Measurements from ENCODE around the gene VWA3B.
"Not testable (repeated sequence)": the region's sequence is repeated elsewhere in the genome, so short reads cannot be mapped to it uniquely, and the experiment has no call there.

Gene VWA3B

DNA sequence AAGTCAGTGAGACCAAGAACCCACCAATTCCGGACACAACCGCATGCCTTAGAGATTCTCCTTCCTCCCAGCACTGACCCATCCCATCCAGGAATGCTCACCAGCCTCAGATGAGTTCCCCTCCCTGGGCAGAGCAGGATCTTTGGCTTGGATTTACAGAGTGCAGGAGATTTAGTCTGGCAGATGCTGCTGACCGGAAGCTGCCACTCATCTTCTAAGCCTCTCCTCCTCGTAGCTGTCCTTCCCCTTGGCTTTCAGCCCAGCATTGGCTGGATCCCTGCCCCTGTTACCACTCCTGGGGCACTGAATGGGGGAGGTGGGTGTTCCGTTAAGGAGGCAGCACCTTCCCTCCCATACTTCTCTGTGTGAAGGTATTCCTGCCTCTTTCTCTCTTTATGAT lies 53.2 kb downstream of the VWA3B start:
- H3K36me3 Mint-ChIP-seq: no peaks in the 10 kb centered on the region
- H3K27ac Mint-ChIP-seq: no peak overlapping the region
- peaks cover 2% of the 10 kb centered on the region for H3K27me3 Mint-ChIP-seq
- H3K4me3 Mint-ChIP-seq: no peak overlapping the region
- no peaks in the 10 kb centered on the region for H3K4me1 Mint-ChIP-seq (ENCODE audit: low read depth)
- H3K9me3 Mint-ChIP-seq (ENCODE audit: low read depth): no peaks in the 10 kb centered on the region

DNA sequence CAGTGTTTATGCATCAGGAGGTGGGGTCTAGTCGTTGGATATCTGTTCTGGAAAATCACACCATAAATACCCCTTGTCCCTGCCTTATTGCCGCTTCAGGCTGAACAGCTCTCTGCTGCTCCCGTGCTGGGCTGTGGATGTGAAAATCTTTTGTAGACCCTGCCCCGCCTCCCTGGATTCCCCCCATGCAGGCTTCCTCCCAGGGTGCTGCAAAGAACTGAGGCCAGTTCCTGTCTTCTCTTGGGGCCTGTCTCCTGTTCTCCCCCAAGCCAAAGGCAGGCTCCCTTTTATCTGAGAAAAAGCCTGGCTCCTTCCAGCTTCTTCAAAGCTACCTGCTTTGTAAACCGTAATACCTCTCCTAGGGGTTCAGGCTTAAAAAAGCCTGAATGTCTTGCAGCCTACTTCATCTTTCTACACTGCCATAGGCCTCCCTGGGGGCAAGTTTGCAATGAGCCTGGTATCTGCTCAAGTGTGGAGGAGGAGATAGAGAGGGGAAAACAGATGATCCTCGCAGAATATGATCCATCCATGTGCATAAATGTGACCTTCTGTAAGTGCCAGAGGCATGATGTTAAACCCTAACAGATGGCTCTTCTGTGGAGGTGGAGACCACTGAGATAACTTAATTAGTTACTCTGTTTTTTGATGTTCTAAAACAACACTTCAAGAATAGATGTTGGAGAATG lies 55.3 kb downstream of the VWA3B start:
- Mint-ChIP-seq H3K36me3 (no peaks in the 10 kb centered on the region), H3K4me3 (no peak overlapping the region), H3K27ac (no peak overlapping the region), H3K4me1 (ENCODE audit: low read depth) (no peaks in the 10 kb centered on the region), H3K9me3 (ENCODE audit: low read depth) (peaks cover 8% of the 10 kb centered on the region), H3K27me3 (peaks cover 2% of the 10 kb centered on the region)

DNA sequence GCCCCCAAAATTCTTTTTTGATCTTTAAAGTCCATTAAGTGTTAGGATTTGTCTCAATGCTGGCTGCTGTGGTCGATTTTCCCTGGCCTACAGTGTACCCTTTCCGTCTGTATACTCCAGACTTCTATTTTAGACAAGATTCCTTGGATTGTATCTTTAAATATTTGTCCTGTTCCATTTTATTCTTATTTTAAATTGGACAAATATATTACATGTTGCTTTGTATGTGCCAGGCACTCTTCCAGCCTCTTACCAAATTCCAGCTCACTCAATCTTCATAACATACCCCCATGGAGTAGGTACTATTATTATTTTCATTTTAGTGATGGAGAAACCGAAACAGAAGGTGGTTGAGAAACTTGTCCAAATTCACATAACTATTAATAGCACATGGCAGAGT lies 58.1 kb downstream of the VWA3B start:
- Mint-ChIP-seq H3K36me3 (no peaks in the 10 kb centered on the region), H3K4me3 (no peak overlapping the region), H3K4me1 (ENCODE audit: low read depth) (peaks cover 8% of the 10 kb centered on the region), H3K27me3 (peaks cover 2% of the 10 kb centered on the region), H3K27ac (no peak overlapping the region), H3K9me3 (ENCODE audit: low read depth) (peaks cover 8% of the 10 kb centered on the region)

DNA sequence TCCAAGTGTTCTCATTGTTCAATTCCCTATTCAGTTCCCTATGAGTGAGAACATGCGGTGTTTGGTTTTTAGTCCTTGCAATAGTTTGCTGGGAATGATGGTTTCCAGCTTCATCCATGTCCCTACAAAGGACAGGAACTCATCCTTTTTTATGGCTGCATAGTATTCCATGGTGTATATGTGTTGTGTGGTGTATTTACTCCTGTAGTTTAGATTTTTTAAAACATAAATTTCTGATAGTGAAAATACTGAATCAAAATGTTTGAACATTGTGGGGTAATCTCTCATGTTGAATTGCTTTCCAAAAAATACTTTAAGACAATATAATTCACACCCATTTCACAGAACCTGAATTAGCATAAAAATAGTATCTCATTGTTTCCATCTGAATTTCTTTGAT lies 60.9 kb downstream of the VWA3B start:
- not testable (repeated sequence) for H3K36me3 Mint-ChIP-seq; H3K27ac Mint-ChIP-seq; H3K27me3 Mint-ChIP-seq; H3K4me1 Mint-ChIP-seq (ENCODE audit: low read depth); H3K9me3 Mint-ChIP-seq (ENCODE audit: low read depth); H3K4me3 Mint-ChIP-seq

DNA sequence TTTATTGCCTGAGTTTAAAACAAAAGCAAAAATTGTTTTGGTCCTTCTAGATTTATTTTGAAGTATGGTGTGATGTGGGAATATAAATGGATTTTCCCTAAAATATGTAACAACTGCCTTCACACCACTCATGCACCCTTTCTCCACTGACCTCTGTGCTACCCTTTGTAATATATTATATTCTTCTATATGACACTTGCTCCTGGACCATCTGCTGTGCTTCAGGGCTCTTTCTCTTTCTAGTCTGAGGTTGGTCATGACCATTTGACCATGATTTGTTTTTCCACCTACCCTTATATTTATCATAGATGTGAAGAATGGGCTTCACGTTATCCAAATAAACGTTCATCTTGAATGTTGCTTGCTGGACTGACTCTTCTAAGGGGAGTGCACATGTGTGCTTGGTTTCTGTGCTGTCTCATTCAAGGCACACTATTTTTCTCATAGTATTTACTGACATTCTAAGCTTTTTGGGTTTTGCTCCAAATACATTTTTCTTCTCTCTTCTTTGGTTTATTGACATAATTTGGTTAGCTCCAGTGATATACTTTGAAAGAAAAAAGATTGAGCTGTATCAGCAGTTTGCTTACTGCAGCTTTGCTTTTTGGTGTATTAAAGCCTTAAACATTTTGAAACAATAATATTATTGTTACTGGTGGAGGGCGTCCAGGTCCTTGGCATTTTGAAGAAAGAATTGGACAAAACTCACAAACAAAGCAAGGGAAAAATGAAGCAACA lies 61.8 kb downstream of the VWA3B start:
- peaks cover 8% of the 10 kb centered on the region for H3K9me3 Mint-ChIP-seq (ENCODE audit: low read depth)
- no peaks in the 10 kb centered on the region for H3K27me3 Mint-ChIP-seq
- H3K4me1 Mint-ChIP-seq (ENCODE audit: low read depth): peaks cover 10% of the 10 kb centered on the region
- H3K4me3 Mint-ChIP-seq: no peak overlapping the region
- H3K27ac Mint-ChIP-seq: no peak overlapping the region
- no peaks in the 10 kb centered on the region for H3K36me3 Mint-ChIP-seq

DNA sequence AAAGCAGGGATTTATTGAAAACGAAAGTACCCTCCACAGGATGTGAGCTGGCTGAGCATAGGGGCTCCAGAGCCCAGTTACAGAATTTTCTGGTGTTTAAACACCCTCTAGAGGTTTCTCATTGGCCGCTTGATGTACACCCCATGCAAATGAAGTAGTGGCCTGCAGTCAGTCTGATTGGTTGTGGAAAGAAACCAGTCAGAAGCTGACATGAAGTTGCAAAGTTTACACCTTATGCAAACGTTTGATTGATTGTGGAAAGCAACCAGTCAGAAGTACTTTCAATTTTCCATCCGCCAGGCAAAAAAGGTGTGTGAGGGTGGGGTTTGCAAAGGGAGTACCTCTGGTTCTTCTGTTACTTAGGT lies 62.3 kb downstream of the VWA3B start:
- no peak overlapping the region for H3K27ac Mint-ChIP-seq
- peak overlapping the region; percentile 27 for H3K4me3 Mint-ChIP-seq
- H3K4me1 Mint-ChIP-seq (ENCODE audit: low read depth): peaks cover 10% of the 10 kb centered on the region
- peaks cover 8% of the 10 kb centered on the region for H3K9me3 Mint-ChIP-seq (ENCODE audit: low read depth)
- no peaks in the 10 kb centered on the region for H3K27me3 Mint-ChIP-seq
- no peaks in the 10 kb centered on the region for H3K36me3 Mint-ChIP-seq

DNA sequence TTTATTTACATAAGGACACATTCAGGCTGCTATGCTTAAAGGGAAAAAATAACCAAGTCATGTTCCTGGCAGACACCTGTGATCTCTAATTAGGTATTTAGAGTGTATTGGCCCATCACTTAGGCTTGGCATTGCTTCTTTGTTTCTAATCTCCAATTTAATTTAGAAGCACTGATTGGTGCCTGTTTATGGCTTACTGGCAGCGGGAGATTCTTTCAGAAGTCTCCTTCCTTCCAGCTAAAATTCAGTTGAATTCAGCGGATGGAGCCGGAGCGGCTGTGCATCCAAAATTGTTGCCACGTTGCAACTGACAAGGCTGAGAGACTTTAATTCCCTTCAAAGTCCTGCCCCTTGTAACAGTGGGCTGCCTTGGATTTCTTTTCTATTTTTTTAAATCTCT lies 66.5 kb downstream of the VWA3B start:
- no peaks in the 10 kb centered on the region for H3K9me3 Mint-ChIP-seq (ENCODE audit: low read depth)
- no peak overlapping the region for H3K27ac Mint-ChIP-seq
- H3K4me1 Mint-ChIP-seq (ENCODE audit: low read depth): peaks cover 10% of the 10 kb centered on the region

DNA sequence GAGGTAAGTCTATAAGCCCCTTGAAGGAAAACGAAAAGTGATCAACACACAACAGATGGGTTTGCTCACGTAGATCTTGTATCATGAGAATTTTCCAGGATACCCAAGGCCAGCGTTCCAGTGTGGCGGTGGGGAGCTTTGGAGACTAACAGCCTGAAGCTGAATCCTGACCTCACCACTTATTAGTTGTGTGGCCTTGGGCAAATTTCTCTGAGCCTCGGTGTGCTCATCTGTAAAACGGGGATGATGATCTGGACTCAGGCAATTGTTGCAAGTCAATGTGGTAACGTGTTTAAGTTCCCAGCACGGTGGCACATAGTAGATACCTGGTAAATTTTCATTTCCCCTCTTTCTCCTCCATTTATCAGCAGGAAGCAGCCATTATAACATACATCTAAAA lies 68.3 kb downstream of the VWA3B start:
- H3K27me3 Mint-ChIP-seq: peaks cover 3% of the 10 kb centered on the region
- no peak overlapping the region for H3K4me3 Mint-ChIP-seq
- H3K27ac Mint-ChIP-seq: no peak overlapping the region
- H3K9me3 Mint-ChIP-seq (ENCODE audit: low read depth): no peaks in the 10 kb centered on the region
- no peaks in the 10 kb centered on the region for H3K4me1 Mint-ChIP-seq (ENCODE audit: low read depth)
- no peaks in the 10 kb centered on the region for H3K36me3 Mint-ChIP-seq

More for the DNA sequence above, 66.5 kb downstream of the VWA3B start:
- Mint-ChIP-seq H3K27me3 (peaks cover 3% of the 10 kb centered on the region), H3K36me3 (no peaks in the 10 kb centered on the region), H3K4me3 (no peak overlapping the region)

DNA sequence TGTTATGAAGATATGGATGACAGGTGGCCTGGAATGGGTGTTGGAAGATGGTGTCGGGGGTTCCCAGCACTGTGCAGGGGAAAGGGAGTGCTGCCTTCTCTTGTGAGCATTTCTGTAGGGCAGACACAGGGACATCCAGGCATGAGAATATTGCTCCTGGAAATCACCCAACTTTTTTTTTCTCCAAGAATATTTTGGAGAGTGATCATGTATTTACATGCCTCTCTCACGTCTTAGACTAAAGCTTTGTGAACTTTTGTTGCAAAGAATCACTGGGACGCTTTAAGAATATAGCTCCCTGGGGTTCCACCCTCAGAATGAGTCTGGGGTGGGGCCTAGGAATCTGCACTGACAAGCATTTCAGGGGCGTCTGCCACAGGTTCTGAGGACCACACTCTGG lies 68.7 kb downstream of the VWA3B start:
- no peaks in the 10 kb centered on the region for H3K4me1 Mint-ChIP-seq (ENCODE audit: low read depth)
- H3K9me3 Mint-ChIP-seq (ENCODE audit: low read depth): no peaks in the 10 kb centered on the region
- peaks cover 3% of the 10 kb centered on the region for H3K27me3 Mint-ChIP-seq
- H3K27ac Mint-ChIP-seq: no peak overlapping the region
- no peaks in the 10 kb centered on the region for H3K36me3 Mint-ChIP-seq
- H3K4me3 Mint-ChIP-seq: no peak overlapping the region

DNA sequence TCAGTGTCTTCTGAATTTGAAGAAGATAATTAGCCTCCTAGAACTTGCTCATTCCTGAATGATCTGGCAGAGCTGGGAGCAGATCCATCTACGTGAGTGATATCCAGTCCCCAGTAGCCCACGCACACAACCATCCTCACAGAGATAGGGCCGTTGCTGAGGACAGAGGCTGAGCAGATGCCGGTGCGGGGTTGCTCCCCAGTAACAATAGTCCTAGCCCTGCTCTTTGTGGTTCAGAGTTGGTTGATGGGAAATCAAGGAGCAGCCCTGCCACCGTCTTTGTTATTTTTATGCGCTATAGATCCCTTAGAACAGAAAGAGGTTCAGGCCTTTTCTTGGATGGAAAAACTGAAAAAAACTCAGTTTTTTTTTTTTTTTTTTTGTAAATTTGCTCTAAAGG lies 69.3 kb downstream of the VWA3B start:
- H3K4me3 Mint-ChIP-seq: no peak overlapping the region
- no peaks in the 10 kb centered on the region for H3K4me1 Mint-ChIP-seq (ENCODE audit: low read depth)
- peaks cover 3% of the 10 kb centered on the region for H3K27me3 Mint-ChIP-seq
- H3K9me3 Mint-ChIP-seq (ENCODE audit: low read depth): no peaks in the 10 kb centered on the region
- no peak overlapping the region for H3K27ac Mint-ChIP-seq
- H3K36me3 Mint-ChIP-seq: no peaks in the 10 kb centered on the region

DNA sequence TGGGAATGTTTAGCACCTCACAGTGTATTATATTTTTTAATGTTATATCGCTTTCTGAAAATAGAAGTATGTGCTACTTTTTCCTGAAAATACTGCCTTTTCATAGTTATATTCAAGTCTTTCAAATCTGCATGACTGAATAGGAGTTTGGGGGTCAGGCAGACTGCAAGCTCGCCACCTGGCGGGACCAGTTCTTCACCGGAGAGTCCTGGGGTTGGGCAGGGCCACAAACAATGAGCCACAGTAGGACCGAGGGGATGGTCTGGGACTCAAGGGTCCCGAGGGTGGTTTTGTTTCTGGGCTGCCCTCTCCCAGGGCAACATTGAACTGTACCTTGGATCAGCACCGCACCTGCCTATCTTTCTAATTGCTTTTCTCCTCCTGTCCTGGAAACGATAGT lies 70.6 kb downstream of the VWA3B start:
- no peak overlapping the region for H3K4me3 Mint-ChIP-seq
- H3K27me3 Mint-ChIP-seq: peaks cover 3% of the 10 kb centered on the region
- H3K27ac Mint-ChIP-seq: no peak overlapping the region
- H3K9me3 Mint-ChIP-seq (ENCODE audit: low read depth): no peaks in the 10 kb centered on the region
- H3K4me1 Mint-ChIP-seq (ENCODE audit: low read depth): no peaks in the 10 kb centered on the region
- no peaks in the 10 kb centered on the region for H3K36me3 Mint-ChIP-seq

DNA sequence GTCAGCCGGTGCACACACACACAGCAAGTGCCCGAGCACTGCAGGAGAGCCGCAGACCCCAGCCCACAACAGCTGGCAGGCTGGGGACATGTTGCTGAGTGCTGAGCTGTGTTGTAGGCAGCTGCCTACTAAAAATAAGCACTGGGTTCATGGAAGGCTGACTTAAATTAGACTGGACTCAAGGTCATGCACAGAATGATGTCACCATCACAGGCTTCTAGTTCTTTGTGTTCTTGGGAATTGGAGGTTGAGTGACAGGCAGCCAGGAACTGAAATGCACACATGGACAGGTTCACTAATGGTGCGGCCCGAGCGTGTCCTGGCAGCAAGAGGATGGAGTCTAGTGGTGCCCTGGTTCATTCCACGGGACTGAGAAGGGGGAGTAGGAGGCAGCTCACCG lies 71.3 kb downstream of the VWA3B start:
- H3K27me3 Mint-ChIP-seq: peaks cover 3% of the 10 kb centered on the region
- no peaks in the 10 kb centered on the region for H3K9me3 Mint-ChIP-seq (ENCODE audit: low read depth)
- no peaks in the 10 kb centered on the region for H3K36me3 Mint-ChIP-seq
- no peak overlapping the region for H3K27ac Mint-ChIP-seq
- H3K4me1 Mint-ChIP-seq (ENCODE audit: low read depth): no peaks in the 10 kb centered on the region
- no peak overlapping the region for H3K4me3 Mint-ChIP-seq

DNA sequence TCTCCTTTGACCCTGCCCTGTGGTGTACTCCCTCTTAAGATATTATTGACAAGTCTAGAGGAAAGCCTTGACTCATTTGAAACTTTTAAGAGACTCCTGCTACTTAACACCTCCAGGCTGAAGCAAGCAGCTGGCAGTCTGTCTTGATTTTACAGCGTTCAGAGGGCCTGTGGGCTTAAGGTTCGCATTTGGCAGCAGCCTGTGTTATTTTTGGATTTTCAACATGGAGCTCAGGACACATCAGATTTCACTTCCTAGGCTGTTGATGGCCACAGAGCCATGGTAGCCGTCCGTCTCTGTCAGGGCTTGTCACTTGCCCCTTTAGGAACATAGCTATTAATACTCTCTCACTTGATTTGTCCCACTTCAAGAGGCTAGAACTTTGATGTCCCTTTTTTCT lies 73.6 kb downstream of the VWA3B start:
- H3K27ac Mint-ChIP-seq: no peak overlapping the region
- H3K4me1 Mint-ChIP-seq (ENCODE audit: low read depth): no peaks in the 10 kb centered on the region
- peaks cover 3% of the 10 kb centered on the region for H3K27me3 Mint-ChIP-seq
- no peaks in the 10 kb centered on the region for H3K9me3 Mint-ChIP-seq (ENCODE audit: low read depth)
- H3K4me3 Mint-ChIP-seq: no peak overlapping the region
- no peaks in the 10 kb centered on the region for H3K36me3 Mint-ChIP-seq

DNA sequence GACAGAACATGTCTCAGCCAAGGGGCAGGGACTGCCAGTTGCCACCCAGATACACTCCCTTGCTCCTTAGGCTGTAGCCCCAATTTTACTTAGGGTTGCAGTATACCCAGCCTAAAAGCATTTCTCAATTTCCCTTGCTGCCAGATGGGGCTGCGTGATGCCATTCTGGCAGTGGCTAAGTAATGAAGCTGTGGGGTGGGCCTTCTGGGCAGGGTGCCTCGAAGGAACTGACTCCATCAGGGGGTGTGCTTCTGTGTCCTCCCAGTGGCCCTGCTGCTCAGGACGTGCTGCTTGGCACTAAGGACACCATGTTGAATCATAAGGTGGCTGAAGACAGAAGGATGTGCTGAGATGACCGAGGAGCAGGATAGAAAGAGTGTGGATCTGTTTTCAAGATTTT lies 74.2 kb downstream of the VWA3B start:
- Mint-ChIP-seq H3K27me3 (peaks cover 3% of the 10 kb centered on the region), H3K27ac (no peak overlapping the region), H3K4me1 (ENCODE audit: low read depth) (no peaks in the 10 kb centered on the region)

DNA sequence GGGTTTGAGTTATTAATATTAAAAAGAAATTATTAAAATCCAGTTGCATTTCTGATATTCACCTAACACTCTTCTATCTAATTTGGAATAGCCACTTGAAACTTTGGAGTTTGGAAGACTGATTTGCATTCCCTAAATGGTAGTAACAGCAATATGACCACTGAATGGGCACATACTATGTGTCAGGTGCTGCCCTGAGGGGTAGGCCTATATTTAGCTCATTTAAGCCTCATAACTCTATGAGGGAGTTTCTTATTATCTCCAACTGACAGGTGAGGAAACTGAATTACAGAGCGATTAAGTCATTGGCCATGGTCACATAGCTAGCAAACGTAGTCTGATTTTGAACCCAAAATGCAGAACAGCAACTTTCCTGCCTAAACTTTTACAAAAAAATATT lies 77.3 kb downstream of the VWA3B start:
- H3K27me3 Mint-ChIP-seq: peaks cover 1% of the 10 kb centered on the region
- no peak overlapping the region for H3K27ac Mint-ChIP-seq
- no peaks in the 10 kb centered on the region for H3K4me1 Mint-ChIP-seq (ENCODE audit: low read depth)
- H3K36me3 Mint-ChIP-seq: no peaks in the 10 kb centered on the region
- H3K4me3 Mint-ChIP-seq: no peak overlapping the region
- no peaks in the 10 kb centered on the region for H3K9me3 Mint-ChIP-seq (ENCODE audit: low read depth)

More for the DNA sequence above, 74.2 kb downstream of the VWA3B start:
- Mint-ChIP-seq H3K9me3 (ENCODE audit: low read depth) (no peaks in the 10 kb centered on the region), H3K4me3 (no peak overlapping the region), H3K36me3 (no peaks in the 10 kb centered on the region)

DNA sequence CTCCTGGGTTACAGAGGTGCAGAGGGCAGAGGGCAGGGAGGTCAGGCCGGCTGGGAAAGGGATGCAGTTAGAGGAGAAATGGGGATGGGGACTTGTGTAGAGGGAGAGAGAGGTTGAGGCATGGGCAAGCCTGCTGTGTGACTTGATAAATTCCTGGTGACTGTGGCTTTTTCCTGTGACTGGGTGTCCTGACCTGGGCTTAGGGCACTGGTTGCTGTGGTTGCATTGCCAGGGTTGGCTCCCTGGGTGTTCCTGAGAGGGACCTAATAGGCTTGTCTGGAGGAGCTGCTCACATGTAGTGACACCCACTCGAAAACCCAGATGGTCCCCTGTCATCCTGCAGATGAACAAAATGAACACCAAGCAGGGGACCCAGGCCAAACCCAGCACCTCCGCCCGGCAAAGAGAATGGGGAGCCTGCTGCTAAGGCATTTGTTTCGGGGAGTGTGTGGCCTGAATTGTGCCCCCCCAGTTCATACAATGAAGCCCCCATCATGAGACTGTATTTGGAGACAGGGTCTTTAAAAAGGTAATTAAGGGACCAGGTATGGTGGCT lies 78.6 kb downstream of the VWA3B start:
- H3K4me1 Mint-ChIP-seq (ENCODE audit: low read depth): no peaks in the 10 kb centered on the region
- peaks cover 4% of the 10 kb centered on the region for H3K27me3 Mint-ChIP-seq
- H3K36me3 Mint-ChIP-seq: no peaks in the 10 kb centered on the region
- no peak overlapping the region for H3K4me3 Mint-ChIP-seq
- H3K9me3 Mint-ChIP-seq (ENCODE audit: low read depth): no peaks in the 10 kb centered on the region
- no peak overlapping the region for H3K27ac Mint-ChIP-seq

Data from activated naive CD8-positive, alpha-beta T cell (primary cell).